Measurements from ENCODE around the gene TSEN2. TPM values are rescaled to one million over a fixed set of nuclear protein-coding genes. Genes with fewer than 3 reads are reported as not detected.
"Not testable (repeated sequence)": the region's sequence is repeated elsewhere in the genome, so short reads cannot be mapped to it uniquely, and the experiment has no call there.

TSEN2 gene
- polyA plus RNA-seq, 2 of the 4 experiments (the other 2 are of a cell fraction): 24.9 to 33.1 TPM

DNA sequence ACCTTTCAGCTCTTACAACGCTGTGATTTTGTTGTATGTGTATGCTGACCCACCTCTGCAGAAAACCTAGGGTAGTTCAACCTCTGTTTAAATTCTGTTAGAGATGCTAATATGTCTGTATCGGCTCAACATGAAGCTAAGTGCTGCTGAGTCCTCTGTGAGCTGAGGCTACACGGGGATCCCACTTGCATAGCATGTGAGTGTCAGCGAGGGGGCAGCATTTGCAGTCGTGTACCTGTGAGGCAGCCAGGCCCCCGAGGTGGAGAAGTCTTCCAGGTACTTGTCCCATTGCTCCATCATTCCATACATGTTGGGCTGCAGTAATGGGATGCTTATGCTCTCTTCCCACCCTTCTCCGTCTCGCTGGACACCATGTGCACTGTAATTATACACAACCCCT is 57.3 kb downstream of the TSEN2 start:
- FAIRE-seq: no peak
- ATAC-seq: peak; percentile 51 to 71; a peak in 2 of 6 replicates
- no peak overlapping the region for H3K4me2 ChIP-seq
- DNase-seq (ENCODE audit: low read depth in 1 of 2, low spot score in 1 of 2): no peak
- ChIA-PET POLR2A (no interaction called here), CTCF (interaction anchor here (1.1 kb wide), 1 partner anchor 406 kb away, joined by 3 read pairs; no protein-coding TSS in a partner anchor)
- TF ChIP-seq RAD21 (conservative IDR thresholded peaks at IDR 0.05 in 1 of 2, IDR thresholded peaks at IDR 0.05 in 1 of 2) (no peak), CBX8 (IDR thresholded peaks at IDR 0.05) (no peak), MAZ (IDR thresholded peaks at IDR 0.05; ENCODE audit: borderline replicate concordance, low read depth, low read length) (no peak), RARB (CRISPR knock-in tag; IDR thresholded peaks at IDR 0.05) (no peak), JUNB (IDR thresholded peaks at IDR 0.05) (no peak), TP53 (CRISPR knock-in tag; IDR thresholded peaks at IDR 0.05) (no peak), CEBPB (IDR thresholded peaks at IDR 0.05) (no peak)
- TF ChIP-seq, protein P1, sequence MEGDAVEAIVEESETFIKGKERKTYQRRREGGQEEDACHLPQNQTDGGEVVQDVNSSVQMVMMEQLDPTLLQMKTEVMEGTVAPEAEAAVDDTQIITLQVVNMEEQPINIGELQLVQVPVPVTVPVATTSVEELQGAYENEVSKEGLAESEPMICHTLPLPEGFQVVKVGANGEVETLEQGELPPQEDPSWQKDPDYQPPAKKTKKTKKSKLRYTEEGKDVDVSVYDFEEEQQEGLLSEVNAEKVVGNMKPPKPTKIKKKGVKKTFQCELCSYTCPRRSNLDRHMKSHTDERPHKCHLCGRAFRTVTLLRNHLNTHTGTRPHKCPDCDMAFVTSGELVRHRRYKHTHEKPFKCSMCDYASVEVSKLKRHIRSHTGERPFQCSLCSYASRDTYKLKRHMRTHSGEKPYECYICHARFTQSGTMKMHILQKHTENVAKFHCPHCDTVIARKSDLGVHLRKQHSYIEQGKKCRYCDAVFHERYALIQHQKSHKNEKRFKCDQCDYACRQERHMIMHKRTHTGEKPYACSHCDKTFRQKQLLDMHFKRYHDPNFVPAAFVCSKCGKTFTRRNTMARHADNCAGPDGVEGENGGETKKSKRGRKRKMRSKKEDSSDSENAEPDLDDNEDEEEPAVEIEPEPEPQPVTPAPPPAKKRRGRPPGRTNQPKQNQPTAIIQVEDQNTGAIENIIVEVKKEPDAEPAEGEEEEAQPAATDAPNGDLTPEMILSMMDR (IDR thresholded peaks at IDR 0.05): no peak
- TF ChIP-seq, protein P2, sequence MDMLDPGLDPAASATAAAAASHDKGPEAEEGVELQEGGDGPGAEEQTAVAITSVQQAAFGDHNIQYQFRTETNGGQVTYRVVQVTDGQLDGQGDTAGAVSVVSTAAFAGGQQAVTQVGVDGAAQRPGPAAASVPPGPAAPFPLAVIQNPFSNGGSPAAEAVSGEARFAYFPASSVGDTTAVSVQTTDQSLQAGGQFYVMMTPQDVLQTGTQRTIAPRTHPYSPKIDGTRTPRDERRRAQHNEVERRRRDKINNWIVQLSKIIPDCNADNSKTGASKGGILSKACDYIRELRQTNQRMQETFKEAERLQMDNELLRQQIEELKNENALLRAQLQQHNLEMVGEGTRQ (IDR thresholded peaks at IDR 0.05): no peak
- TF ChIP-seq, protein P3, sequence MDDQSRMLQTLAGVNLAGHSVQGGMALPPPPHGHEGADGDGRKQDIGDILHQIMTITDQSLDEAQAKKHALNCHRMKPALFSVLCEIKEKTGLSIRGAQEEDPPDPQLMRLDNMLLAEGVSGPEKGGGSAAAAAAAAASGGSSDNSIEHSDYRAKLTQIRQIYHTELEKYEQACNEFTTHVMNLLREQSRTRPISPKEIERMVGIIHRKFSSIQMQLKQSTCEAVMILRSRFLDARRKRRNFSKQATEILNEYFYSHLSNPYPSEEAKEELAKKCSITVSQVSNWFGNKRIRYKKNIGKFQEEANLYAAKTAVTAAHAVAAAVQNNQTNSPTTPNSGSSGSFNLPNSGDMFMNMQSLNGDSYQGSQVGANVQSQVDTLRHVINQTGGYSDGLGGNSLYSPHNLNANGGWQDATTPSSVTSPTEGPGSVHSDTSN (IDR thresholded peaks at IDR 0.05): no peak
- H3K4me3 ChIP-seq: no peak overlapping the region
- H3K4me1 ChIP-seq: no peaks in the 10 kb centered on the region
- 82% methylated on average over 8 of the region's 8 CpGs for WGBS (ENCODE audit: missing lambda C conversion rate)
- H3K27ac ChIP-seq: no peak overlapping the region
- no peaks in the 10 kb centered on the region for H3K9me3 ChIP-seq

DNA sequence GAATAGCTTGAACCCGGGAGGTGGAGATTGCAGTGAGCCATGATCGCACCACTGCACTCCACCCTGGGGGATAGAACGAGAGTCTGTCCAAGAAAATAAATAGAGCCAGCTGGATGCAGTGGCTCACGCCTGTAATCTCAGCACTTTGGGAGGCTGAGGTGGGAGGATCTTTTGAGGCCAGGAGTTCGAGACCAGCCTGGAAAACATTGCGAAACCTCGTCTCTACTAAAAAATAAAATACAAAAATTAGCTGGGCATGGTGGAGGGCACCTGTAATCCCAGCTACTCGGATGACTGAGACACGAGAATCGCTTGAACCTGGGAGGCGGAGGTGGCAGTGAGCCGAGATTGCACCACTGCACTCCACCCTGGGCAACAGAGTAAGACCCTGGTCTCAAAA is 59.2 kb downstream of the TSEN2 start:
- not testable (repeated sequence) for ATAC-seq, H3K4me3 ChIP-seq
- CTCF ChIA-PET: interaction anchor here (0.6 to 1.5 kb wide), 3 partner anchors 64 to 1581 kb away, joined by 3 to 4 read pairs (median 4); no protein-coding TSS in a partner anchor

DNA sequence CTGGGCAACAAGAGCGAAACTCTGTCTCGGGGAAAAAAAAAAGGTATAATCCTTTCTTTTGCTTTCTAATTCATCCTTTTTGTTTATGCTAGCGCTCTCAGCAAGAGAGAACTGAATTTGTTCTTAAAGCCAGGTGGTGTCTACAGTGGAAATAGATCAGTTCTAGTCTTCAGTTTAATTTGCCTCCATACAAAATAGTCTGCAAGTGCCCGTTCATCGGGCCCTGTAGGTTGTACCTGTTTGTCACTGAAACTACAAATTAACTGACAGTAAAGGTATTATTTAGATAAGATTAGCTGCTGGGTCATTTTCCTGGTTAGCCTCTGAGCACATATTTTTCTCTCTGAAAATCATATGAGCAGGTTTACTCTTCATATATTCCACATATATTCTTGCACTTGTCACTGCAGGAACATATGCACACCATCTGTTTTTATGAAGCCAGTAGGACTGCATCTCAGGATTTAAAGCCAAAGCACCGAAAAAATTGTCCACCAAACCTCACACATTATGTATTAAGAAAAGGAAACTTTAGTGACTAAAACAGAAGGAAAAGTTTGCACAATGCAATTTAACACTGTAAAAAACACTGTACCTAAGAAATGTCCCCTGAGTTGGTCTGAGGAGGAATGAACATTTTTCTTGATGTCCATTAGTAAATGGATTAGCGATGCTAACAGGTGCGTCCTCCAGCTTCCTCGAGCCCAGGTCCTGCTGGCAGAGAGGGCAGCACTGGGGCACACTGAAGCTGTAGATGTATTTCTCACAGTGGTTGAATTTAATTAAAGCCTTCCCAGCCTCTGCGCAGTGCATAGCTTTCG is 60.6 kb downstream of the TSEN2 start:
- no peaks in the 10 kb centered on the region for H3K4me1 ChIP-seq
- ATAC-seq (peak in 1 of 2 experiments; percentile 27; a peak in 2 of 6 replicates), FAIRE-seq (no peak), DNase-seq (ENCODE audit: low read depth in 1 of 2, low spot score in 1 of 2) (no peak)
- H3K4me3 ChIP-seq: no peak overlapping the region
- H3K27ac ChIP-seq: no peak overlapping the region
- TF ChIP-seq GATA3 (IDR thresholded peaks at IDR 0.05; ENCODE audit: borderline replicate concordance) (no peak), RARB (CRISPR knock-in tag; IDR thresholded peaks at IDR 0.05) (no peak), EHMT2 (IDR thresholded peaks at IDR 0.05; ENCODE audit: low read depth) (no peak), ZFP36 (IDR thresholded peaks at IDR 0.05; ENCODE audit: borderline replicate concordance, partially characterized antibody) (no peak), NPAS2 (CRISPR knock-in tag; IDR thresholded peaks at IDR 0.05; ENCODE audit: borderline replicate concordance) (no peak), CBX8 (IDR thresholded peaks at IDR 0.05) (no peak), POLR2A (IDR thresholded peaks at IDR 0.05; ENCODE audit: low read length) (no peak), ESRRA (IDR thresholded peaks at IDR 0.05; ENCODE audit: borderline replicate concordance, low read length) (no peak), EP300 (IDR thresholded peaks at IDR 0.05) (no peak), NFE2L2 (conservative IDR thresholded peaks at IDR 0.05; ENCODE audit: low read length) (no peak), PHF8 (IDR thresholded peaks at IDR 0.05; ENCODE audit: borderline replicate concordance, low read depth) (no peak), EHF (CRISPR knock-in tag; IDR thresholded peaks at IDR 0.05) (no peak), JUN (IDR thresholded peaks at IDR 0.05) (no peak), JUNB (IDR thresholded peaks at IDR 0.05) (no peak)
- TF ChIP-seq, protein P2 (IDR thresholded peaks at IDR 0.05): no peak
- TF ChIP-seq, protein P4, sequence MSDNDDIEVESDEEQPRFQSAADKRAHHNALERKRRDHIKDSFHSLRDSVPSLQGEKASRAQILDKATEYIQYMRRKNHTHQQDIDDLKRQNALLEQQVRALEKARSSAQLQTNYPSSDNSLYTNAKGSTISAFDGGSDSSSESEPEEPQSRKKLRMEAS (IDR thresholded peaks at IDR 0.05): no peak
- TF ChIP-seq, protein P1 (IDR thresholded peaks at IDR 0.05): no peak
- CTCF ChIA-PET: interaction anchor here (0.7 to 1.1 kb wide), 2 partner anchors 8 to 24 kb away, joined by 4 to 5 read pairs; no protein-coding TSS in a partner anchor
- POLR2A ChIA-PET: interaction anchor here (1.7 kb wide), 1 partner anchor 9 kb away, joined by 8 read pairs; no protein-coding TSS in a partner anchor
- WGBS (ENCODE audit: missing lambda C conversion rate): 81% methylated on average over 11 of the region's 11 CpGs
- H3K4me2 ChIP-seq: no peak overlapping the region
- no peaks in the 10 kb centered on the region for H3K9me3 ChIP-seq

More for the DNA sequence above, 59.2 kb downstream of the TSEN2 start:
- POLR2A ChIA-PET: interaction anchor here (0.7 kb wide), 1 partner anchor 36 kb away, joined by 4 read pairs; no protein-coding TSS in a partner anchor
- not testable (repeated sequence) for H3K9me3 ChIP-seq; H3K27ac ChIP-seq; FAIRE-seq; DNase-seq (ENCODE audit: low read depth in 1 of 2, low spot score in 1 of 2); H3K4me1 ChIP-seq; H3K4me2 ChIP-seq
- 91% methylated on average over 12 of the region's 12 CpGs for WGBS (ENCODE audit: missing lambda C conversion rate)
- TF ChIP-seq CEBPB (IDR thresholded peaks at IDR 0.05): peak; percentile 37 to 40; a peak in 2 of 4 replicates
